H1 (cell line): ENCODE results near the gene CGB2. TPM values are rescaled to one million over a fixed set of nuclear protein-coding genes. Genes with fewer than 3 reads are reported as not detected.

Experiments
- EP300 ChIP-seq, 2 experiments: IDR thresholded peaks; 1 replicate in 1 of 2; 2 replicates in 1 of 2; pipeline ENCODE4 v1.6.1; 2011 to 2012; ENCODE audit warnings: low read depth in 2 of 2, low read length in 2 of 2, mild to moderate bottlenecking in 2 of 2, borderline replicate concordance in 1 of 2, inconsistent platforms in 1 of 2, moderate library complexity in 1 of 2
- EZH2 ChIP-seq: fragments of 200-600 bp; sonication (generic); IDR thresholded peaks from 2 replicates; pipeline ENCODE4 v1.7.1; 2012; ENCODE audit warnings: low read depth, mild to moderate bottlenecking, moderate library complexity, low read length, inconsistent platforms; ENCODE audit not compliant: severe bottlenecking
- KDM1A ChIP-seq: fragments of 200-600, 300-600 bp; sonication (generic); IDR thresholded peaks from 2 replicates; pipeline ENCODE4 v1.7.1; 2016; ENCODE audit warnings: mild to moderate bottlenecking, low read length, borderline replicate concordance
- SIRT6 ChIP-seq: IDR thresholded peaks from one replicate; pipeline ENCODE4 v1.7.1; 2012; ENCODE audit warnings: low read length, inconsistent platforms
- polyA plus RNA-seq, 7 experiments: library from polyadenylated mRNA; depleted of rRNA in 3 of 7; stranded (reverse) in 5 of 7; unstranded in 2 of 7; fragments of >200 nt in 5 of 7; fragments of 200-250 nt in 2 of 7; gene quantifications; 1 replicate in 5 of 7; 2 replicates in 1 of 7; 4 replicates in 1 of 7; pipeline versions ENCODE4 v1.2.1 to v1.2.3, GENCODE V29; 2011 to 2013; ENCODE audit warnings: missing spikeins in 2 of 7, mixed read lengths in 2 of 7
- total RNA-seq: library from RNA; stranded (reverse); fragmentation: NEBNext Ultra II Directional; extraction: Animal tissue kit (Norgen Biotek cat#: 25700); gene quantifications from 2 replicates; pipeline ENCODE4 v1.2.1, GENCODE V29; 2021
- TF ChIP-seq, protein P1 (sequence below): fragments of 300-600 bp; sonication (generic); IDR thresholded peaks from 2 replicates; pipeline ENCODE4 v1.7.1; 2012; ENCODE audit warnings: low read length, moderate library complexity, mild to moderate bottlenecking, inconsistent platforms; ENCODE audit not compliant: insufficient replicate concordance

CGB2 gene
- total and polyA plus RNA-seq, 2 of the 8 experiments (the other 6 are each of a cell fraction or from before 2014, with no cell fraction given): 0.71 to 3.2 TPM

DNA sequence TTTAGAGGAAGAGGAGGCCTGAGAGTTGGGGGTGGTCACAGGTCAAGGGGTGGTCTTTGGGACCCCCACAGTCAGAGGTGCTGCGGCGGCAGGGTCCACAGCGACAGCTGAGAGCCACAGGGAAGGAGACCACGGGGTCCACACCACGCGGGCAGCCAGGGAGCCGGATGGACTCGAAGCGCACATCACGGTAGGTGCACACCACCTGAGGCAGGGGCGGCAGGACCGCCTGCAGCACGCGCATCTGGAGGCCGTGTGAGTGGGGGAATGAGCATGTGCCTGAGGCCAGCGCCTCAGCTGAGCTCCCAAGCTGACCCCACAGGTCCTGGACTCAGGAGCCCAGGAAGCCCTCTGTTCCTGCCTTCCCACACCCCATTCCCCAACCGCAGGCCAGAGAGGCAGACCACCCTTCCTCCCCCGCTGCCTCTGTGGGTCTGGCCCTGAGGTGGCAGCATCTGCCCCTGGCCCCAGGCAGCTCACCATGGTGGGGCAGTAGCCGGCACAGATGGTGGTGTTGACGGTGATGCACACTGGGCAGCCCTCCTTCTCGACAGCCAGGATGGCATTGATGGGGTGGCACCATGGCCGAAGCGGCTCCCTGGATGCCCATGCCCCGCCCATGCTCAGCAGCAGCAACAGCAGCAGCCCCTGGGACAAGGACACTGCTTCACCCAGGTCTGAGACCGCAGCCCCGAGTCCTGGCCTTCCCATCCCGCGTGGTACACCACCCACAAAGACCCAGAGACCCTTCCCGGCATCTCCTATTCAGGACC is 15.4 kb upstream of the CGB2 start (continued):
- TF ChIP-seq, protein P1, sequence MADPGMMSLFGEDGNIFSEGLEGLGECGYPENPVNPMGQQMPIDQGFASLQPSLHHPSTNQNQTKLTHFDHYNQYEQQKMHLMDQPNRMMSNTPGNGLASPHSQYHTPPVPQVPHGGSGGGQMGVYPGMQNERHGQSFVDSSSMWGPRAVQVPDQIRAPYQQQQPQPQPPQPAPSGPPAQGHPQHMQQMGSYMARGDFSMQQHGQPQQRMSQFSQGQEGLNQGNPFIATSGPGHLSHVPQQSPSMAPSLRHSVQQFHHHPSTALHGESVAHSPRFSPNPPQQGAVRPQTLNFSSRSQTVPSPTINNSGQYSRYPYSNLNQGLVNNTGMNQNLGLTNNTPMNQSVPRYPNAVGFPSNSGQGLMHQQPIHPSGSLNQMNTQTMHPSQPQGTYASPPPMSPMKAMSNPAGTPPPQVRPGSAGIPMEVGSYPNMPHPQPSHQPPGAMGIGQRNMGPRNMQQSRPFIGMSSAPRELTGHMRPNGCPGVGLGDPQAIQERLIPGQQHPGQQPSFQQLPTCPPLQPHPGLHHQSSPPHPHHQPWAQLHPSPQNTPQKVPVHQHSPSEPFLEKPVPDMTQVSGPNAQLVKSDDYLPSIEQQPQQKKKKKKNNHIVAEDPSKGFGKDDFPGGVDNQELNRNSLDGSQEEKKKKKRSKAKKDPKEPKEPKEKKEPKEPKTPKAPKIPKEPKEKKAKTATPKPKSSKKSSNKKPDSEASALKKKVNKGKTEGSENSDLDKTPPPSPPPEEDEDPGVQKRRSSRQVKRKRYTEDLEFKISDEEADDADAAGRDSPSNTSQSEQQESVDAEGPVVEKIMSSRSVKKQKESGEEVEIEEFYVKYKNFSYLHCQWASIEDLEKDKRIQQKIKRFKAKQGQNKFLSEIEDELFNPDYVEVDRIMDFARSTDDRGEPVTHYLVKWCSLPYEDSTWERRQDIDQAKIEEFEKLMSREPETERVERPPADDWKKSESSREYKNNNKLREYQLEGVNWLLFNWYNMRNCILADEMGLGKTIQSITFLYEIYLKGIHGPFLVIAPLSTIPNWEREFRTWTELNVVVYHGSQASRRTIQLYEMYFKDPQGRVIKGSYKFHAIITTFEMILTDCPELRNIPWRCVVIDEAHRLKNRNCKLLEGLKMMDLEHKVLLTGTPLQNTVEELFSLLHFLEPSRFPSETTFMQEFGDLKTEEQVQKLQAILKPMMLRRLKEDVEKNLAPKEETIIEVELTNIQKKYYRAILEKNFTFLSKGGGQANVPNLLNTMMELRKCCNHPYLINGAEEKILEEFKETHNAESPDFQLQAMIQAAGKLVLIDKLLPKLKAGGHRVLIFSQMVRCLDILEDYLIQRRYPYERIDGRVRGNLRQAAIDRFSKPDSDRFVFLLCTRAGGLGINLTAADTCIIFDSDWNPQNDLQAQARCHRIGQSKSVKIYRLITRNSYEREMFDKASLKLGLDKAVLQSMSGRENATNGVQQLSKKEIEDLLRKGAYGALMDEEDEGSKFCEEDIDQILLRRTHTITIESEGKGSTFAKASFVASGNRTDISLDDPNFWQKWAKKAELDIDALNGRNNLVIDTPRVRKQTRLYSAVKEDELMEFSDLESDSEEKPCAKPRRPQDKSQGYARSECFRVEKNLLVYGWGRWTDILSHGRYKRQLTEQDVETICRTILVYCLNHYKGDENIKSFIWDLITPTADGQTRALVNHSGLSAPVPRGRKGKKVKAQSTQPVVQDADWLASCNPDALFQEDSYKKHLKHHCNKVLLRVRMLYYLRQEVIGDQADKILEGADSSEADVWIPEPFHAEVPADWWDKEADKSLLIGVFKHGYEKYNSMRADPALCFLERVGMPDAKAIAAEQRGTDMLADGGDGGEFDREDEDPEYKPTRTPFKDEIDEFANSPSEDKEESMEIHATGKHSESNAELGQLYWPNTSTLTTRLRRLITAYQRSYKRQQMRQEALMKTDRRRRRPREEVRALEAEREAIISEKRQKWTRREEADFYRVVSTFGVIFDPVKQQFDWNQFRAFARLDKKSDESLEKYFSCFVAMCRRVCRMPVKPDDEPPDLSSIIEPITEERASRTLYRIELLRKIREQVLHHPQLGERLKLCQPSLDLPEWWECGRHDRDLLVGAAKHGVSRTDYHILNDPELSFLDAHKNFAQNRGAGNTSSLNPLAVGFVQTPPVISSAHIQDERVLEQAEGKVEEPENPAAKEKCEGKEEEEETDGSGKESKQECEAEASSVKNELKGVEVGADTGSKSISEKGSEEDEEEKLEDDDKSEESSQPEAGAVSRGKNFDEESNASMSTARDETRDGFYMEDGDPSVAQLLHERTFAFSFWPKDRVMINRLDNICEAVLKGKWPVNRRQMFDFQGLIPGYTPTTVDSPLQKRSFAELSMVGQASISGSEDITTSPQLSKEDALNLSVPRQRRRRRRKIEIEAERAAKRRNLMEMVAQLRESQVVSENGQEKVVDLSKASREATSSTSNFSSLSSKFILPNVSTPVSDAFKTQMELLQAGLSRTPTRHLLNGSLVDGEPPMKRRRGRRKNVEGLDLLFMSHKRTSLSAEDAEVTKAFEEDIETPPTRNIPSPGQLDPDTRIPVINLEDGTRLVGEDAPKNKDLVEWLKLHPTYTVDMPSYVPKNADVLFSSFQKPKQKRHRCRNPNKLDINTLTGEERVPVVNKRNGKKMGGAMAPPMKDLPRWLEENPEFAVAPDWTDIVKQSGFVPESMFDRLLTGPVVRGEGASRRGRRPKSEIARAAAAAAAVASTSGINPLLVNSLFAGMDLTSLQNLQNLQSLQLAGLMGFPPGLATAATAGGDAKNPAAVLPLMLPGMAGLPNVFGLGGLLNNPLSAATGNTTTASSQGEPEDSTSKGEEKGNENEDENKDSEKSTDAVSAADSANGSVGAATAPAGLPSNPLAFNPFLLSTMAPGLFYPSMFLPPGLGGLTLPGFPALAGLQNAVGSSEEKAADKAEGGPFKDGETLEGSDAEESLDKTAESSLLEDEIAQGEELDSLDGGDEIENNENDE: no peak
- TF ChIP-seq SIRT6 (no peak), EZH2 (no peak), KDM1A (no peak), EP300 (IDR thresholded peaks at IDR 0.05; ENCODE audit: borderline replicate concordance in 1 of 2, low read depth in 2 of 2, low read length in 2 of 2) (no peak)
